Vagina (tissue), 2 donors: ENCODE data around the gene KDM4B.

ENCODE experiments used
- POLR2AphosphoS5 ChIP-seq, 2 donors: sonication (generic); formaldehyde crosslinking; IDR thresholded peaks; one replicate each; pipeline ENCODE4 v1.9.0; 2017; ENCODE audit warnings: antibody characterized with exemption in 2 of 2, mild to moderate bottlenecking in 2 of 2, low read depth in 1 of 2; ENCODE audit not compliant: insufficient read depth in 1 of 2
- TF ChIP-seq, protein P1 (sequence below), 3 experiments: fragments of 450-650 bp in 2 of 3; fragments of 200-600 bp in 1 of 3; sonication (generic) in 1 of 3; IDR thresholded peaks; one replicate each; pipeline ENCODE4 v1.5.1; 2017 to 2019; ENCODE audit warnings: antibody characterized with exemption in 3 of 3, mild to moderate bottlenecking in 2 of 3, moderate library complexity in 2 of 3

DNA sequence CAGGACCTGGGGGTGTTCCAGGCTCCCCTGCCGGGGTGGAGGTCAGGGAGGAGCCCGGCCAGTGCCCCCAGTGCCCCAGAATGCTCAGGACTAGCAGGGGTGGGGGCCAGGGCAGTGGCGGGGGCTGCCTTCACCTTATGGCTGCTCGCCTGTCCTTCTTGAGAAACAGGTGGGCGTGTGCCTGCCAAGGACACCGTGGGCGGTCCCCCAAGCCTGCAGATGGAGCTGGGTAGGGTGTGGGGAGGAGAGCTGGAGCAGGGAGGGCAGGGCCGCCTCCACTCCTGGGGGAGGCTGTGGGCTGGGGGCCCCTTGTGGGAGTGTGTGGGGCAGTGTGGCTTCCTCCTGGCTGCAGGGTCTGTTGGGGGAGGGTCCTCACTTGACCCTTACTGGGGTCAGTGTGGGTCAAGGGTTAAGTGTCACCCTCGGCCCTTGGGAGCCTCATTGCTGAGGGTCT, 160.1 kb downstream of the KDM4B start:
- TF ChIP-seq POLR2AphosphoS5 (IDR thresholded peaks at IDR 0.05; ENCODE audit: insufficient read depth in 1 of 2, low read depth in 1 of 2): no peak
- TF ChIP-seq, protein P1, sequence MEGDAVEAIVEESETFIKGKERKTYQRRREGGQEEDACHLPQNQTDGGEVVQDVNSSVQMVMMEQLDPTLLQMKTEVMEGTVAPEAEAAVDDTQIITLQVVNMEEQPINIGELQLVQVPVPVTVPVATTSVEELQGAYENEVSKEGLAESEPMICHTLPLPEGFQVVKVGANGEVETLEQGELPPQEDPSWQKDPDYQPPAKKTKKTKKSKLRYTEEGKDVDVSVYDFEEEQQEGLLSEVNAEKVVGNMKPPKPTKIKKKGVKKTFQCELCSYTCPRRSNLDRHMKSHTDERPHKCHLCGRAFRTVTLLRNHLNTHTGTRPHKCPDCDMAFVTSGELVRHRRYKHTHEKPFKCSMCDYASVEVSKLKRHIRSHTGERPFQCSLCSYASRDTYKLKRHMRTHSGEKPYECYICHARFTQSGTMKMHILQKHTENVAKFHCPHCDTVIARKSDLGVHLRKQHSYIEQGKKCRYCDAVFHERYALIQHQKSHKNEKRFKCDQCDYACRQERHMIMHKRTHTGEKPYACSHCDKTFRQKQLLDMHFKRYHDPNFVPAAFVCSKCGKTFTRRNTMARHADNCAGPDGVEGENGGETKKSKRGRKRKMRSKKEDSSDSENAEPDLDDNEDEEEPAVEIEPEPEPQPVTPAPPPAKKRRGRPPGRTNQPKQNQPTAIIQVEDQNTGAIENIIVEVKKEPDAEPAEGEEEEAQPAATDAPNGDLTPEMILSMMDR (IDR thresholded peaks at IDR 0.05): no peak
